Neural cell (in vitro differentiated cells): ENCODE measurements around the gene GPAM.

Source experiments
- EP300 ChIP-seq: fragments of 450-650 bp; conservative IDR thresholded peaks from 2 replicates; pipeline ENCODE4 v1.6.1; 2014; ENCODE audit warnings: antibody characterized with exemption, mild to moderate bottlenecking, moderate library complexity; ENCODE audit not compliant: poor library complexity, severe bottlenecking
- EZH2 ChIP-seq: fragments of 200-600, 300-800 bp; shearing (Covaris generic), sonication (generic); IDR thresholded peaks from 2 replicates; pipeline ENCODE4 v1.6.1; 2014; ENCODE audit warnings: antibody characterized with exemption, low read length, borderline replicate concordance, mild to moderate bottlenecking; ENCODE audit not compliant: insufficient read depth, poor library complexity, severe bottlenecking
- POLR2AphosphoS5 ChIP-seq: IDR thresholded peaks from 2 replicates; pipeline ENCODE4 v1.6.1; 2012
- RAD21 ChIP-seq: fragments of 450-650 bp; conservative IDR thresholded peaks from 2 replicates; pipeline ENCODE4 v1.6.1; 2014; ENCODE audit warnings: antibody characterized with exemption, mild to moderate bottlenecking, moderate library complexity
- REST ChIP-seq: IDR thresholded peaks from 2 replicates; pipeline ENCODE4 v1.6.1; 2012; ENCODE audit warnings: borderline replicate concordance
- SMC3 ChIP-seq: fragments of 450-650 bp; conservative IDR thresholded peaks from 2 replicates; pipeline ENCODE4 v1.6.1; 2014; ENCODE audit warnings: antibody characterized with exemption, mild to moderate bottlenecking, moderate library complexity; ENCODE audit not compliant: poor library complexity
- TAF1 ChIP-seq: IDR thresholded peaks from 2 replicates; pipeline ENCODE4 v1.6.1; 2012; ENCODE audit warnings: low read depth
- TF ChIP-seq, protein P1 (sequence below): fragments of 450-650 bp; IDR thresholded peaks from 2 replicates; pipeline ENCODE4 v1.5.1; 2014; ENCODE audit warnings: antibody characterized with exemption, mild to moderate bottlenecking, moderate library complexity; ENCODE audit not compliant: poor library complexity, severe bottlenecking

DNA sequence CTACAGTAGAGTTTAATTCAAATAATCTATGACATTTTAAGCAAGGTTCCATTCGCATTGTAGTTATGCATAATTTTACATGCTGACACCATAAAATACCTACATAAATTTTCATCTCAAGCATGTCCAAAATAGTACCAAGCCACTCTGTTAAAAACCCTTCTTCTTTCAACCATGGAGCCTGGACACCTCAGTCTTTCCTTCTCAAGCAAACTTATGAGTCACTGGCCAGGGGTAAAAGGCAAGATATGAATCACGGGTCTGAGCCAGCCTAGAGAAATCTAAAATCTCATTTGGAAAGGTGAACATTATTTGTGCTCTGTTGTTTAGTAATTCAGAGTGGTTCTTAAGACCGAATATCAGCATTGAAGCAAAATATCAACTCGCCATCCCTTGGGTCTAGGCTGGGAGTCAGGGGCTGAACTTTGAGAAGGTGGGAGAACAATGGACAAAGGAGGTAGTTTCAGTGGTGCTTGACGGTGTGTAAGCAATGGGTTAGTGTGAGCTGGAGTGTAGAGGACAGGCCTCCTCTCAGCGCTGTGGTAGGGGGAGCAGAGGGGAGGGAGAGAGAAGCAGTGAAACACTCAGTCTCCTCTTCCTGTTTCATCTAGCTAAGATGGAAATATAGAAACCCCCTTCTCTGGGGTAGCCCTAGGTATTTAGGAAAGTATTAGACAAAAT, 19.1 kb upstream of the GPAM start:
- TF ChIP-seq RAD21 (no peak), EZH2 (no peak), EP300 (no peak), REST (no peak), SMC3 (no peak), TAF1 (no peak), POLR2AphosphoS5 (no peak)
- TF ChIP-seq, protein P1, sequence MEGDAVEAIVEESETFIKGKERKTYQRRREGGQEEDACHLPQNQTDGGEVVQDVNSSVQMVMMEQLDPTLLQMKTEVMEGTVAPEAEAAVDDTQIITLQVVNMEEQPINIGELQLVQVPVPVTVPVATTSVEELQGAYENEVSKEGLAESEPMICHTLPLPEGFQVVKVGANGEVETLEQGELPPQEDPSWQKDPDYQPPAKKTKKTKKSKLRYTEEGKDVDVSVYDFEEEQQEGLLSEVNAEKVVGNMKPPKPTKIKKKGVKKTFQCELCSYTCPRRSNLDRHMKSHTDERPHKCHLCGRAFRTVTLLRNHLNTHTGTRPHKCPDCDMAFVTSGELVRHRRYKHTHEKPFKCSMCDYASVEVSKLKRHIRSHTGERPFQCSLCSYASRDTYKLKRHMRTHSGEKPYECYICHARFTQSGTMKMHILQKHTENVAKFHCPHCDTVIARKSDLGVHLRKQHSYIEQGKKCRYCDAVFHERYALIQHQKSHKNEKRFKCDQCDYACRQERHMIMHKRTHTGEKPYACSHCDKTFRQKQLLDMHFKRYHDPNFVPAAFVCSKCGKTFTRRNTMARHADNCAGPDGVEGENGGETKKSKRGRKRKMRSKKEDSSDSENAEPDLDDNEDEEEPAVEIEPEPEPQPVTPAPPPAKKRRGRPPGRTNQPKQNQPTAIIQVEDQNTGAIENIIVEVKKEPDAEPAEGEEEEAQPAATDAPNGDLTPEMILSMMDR, result no peak
